Mesodermal cell (in vitro differentiated cells): ENCODE data around the gene FAM111A. TPM values are rescaled to one million over a fixed set of nuclear protein-coding genes. Genes with fewer than 3 reads are reported as not detected.
"Not testable (repeated sequence)": the region's sequence is repeated elsewhere in the genome, so short reads cannot be mapped to it uniquely, and the experiment has no call there.

Experiments used
- H3K27ac ChIP-seq: 2 replicates; pipeline ENCODE4 v1.7.0; 2013; ENCODE audit warnings: mild to moderate bottlenecking, low read depth, low read length, moderate library complexity; ENCODE audit not compliant: severe bottlenecking
- H3K36me3 ChIP-seq: 2 replicates; pipeline ENCODE4 v1.7.1; 2013; ENCODE audit warnings: mild to moderate bottlenecking, low read length, moderate library complexity; ENCODE audit not compliant: control insufficient read depth, insufficient read depth
- H3K4me1 ChIP-seq: one replicate; pipeline ENCODE4 v1.7.1; 2013; ENCODE audit warnings: mild to moderate bottlenecking, low read length; ENCODE audit not compliant: insufficient read depth, control insufficient read depth, poor library complexity, severe bottlenecking
- H3K4me3 ChIP-seq: 2 replicates; pipeline ENCODE4 v1.7.0; 2013; ENCODE audit warnings: low read length, control low read depth, mild to moderate bottlenecking; ENCODE audit not compliant: insufficient read depth, poor library complexity, severe bottlenecking; ENCODE audit errors: extremely low read depth
- H3K9me3 ChIP-seq: 2 replicates; pipeline ENCODE4 v1.7.1; 2013; ENCODE audit warnings: mild to moderate bottlenecking, low read length, moderate library complexity; ENCODE audit not compliant: control insufficient read depth
- WGBS, 2 experiments: methylation state at CpG; one replicate each; pipeline ENCODE4 v1.1.5; 2013; ENCODE audit warnings: missing lambda C conversion rate in 2 of 2; ENCODE audit not compliant: insufficient coverage in 2 of 2; 5-methylcytosine and 5-hydroxymethylcytosine counted together
- polyA plus RNA-seq, 2 experiments: library from polyadenylated mRNA; stranded (reverse); fragments of 50-300 nt; gene quantifications; one replicate each; pipeline ENCODE4 v1.2.3, GENCODE V29; 2013

Gene FAM111A
- polyA plus RNA-seq (2013, experiment 1 of 2), result 5.7 TPM
- polyA plus RNA-seq (2013, experiment 2 of 2), result 5.0 TPM

GRCh38 chr11:59142530-59143507, at the start of gene FAM111A:
Gene FAM111A (plus strand): TSS chr11:59142856. CDS start chr11:59148873, 6,017 bp downstream.
- WGBS, 2 experiments, result 4 to 6% methylated on average over 36 to 39 of the region's 50 CpGs
- Histone ChIP-seq H3K27ac (peak within 1 kb of the TSS; percentile 30), H3K4me1 (no peaks in the 10 kb centered on the region), H3K4me3 (peak within 1 kb of the TSS; percentile 55), H3K9me3 (no peaks in the 10 kb centered on the region), H3K36me3 (no peaks in the 10 kb centered on the region)

DNA sequence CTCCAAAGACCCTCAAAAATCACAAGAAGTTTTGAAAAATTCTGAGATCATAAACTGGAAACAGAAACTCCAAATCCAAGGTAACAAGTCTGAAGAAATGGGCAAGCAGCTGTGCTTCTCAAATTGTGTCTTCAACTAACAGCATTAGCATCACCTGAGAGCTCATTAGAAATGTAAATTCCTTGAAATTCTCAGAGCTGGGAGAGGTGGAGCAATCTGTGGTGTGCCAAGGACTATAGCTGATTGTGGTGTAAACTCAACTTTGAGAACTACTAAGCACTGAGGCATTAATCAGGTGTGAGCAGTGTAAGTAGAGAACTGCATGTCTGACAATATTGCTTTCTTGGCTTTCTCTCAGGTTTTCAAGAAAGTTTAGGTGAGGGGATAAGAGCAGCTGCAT, 49.1 kb upstream of the FAM111A start:
- H3K4me1 ChIP-seq, H3K36me3 ChIP-seq, H3K9me3 ChIP-seq, H3K27ac ChIP-seq, H3K4me3 ChIP-seq: not testable (repeated sequence)

GRCh38 chr11:59095225-59095624, 47.4 kb upstream of the FAM111A start:
- H3K4me1 ChIP-seq, H3K4me3 ChIP-seq, H3K36me3 ChIP-seq, H3K27ac ChIP-seq, H3K9me3 ChIP-seq: not testable (repeated sequence)
- WGBS, 2 experiments, result 67 to 83% methylated on average over 1 of the region's 1 CpG

GRCh38 chr11:59095972-59096575, 46.6 kb upstream of the FAM111A start:
- not testable (repeated sequence) for H3K9me3 ChIP-seq, H3K4me1 ChIP-seq, H3K36me3 ChIP-seq, H3K27ac ChIP-seq, H3K4me3 ChIP-seq
- WGBS, 2 experiments, result 80 to 88% methylated on average over 1 of the region's 5 CpGs

DNA sequence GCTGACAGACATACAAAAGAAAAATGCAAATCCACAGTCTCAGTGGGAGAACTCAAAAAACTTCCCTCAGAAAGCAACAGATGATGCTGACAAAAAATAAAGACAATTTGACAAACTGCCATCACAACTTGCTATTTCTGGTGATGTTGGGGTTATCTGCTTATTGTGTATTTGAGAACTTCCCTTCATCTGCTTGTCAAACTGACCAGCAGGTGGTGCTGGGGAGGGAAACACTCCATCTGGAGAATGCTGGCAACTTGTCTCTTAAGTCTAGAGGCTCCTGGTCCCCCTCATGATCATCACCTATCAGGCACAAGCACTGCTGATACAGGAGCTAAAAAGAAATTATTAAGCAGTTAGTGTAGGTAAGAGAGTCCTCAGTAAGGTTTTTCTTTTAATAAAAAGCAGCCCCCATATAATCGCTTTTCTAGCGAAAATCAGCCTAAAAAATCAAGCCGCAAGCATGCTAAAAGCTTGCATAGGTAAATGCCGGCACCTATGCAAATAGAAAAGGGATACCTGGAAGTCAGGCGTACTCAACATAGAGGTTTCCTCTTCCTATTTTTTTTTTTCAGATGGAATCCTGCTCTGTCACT, 45.4 kb upstream of the FAM111A start:
- Histone ChIP-seq H3K36me3 (no peaks in the 10 kb centered on the region), H3K4me1 (no peaks in the 10 kb centered on the region), H3K4me3 (no peak overlapping the region), H3K27ac (no peak overlapping the region), H3K9me3 (no peaks in the 10 kb centered on the region)
- 92% methylated on average over 5 of the region's 5 CpGs for WGBS, 2 experiments

DNA sequence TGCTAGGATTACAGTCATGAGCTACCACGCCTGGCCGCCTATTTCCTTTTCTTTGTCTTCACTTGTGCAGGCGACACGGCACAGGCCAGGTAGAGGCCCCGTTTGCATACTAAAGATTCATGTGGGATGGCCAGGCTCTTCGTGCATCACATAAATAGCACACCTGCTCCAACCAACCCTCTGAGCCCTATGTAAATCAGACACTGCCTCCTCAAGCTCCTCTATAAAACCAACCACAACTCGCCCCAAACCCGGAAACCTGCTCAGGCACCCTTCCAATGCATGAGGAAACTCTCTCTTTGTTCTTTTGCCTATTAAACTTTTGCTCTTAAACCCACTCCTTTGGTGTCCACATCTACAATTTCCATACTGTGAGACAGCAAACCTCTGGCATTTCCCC, 44.7 kb upstream of the FAM111A start:
- H3K36me3 ChIP-seq, H3K4me1 ChIP-seq, H3K9me3 ChIP-seq, H3K4me3 ChIP-seq, H3K27ac ChIP-seq: not testable (repeated sequence)
- WGBS, 2 experiments, result 91% methylated on average over 6 of the region's 8 CpGs; no CpG with 5 or more reads in 1 of the 2 experiments

GRCh38 chr11:59102259-59102765, 40.3 kb upstream of the FAM111A start:
- H3K4me3 ChIP-seq, result no peak overlapping the region
- H3K4me1 ChIP-seq, result peaks cover 2% of the 10 kb centered on the region
- H3K27ac ChIP-seq, result no peak overlapping the region
- no peaks in the 10 kb centered on the region for H3K9me3 ChIP-seq
- 47 to 78% methylated on average over 21 to 22 of the region's 23 CpGs for WGBS, 2 experiments
- H3K36me3 ChIP-seq, result no peaks in the 10 kb centered on the region

- no peak within 1 kb of the TSS for H3K27ac ChIP-seq
Measured at GRCh38 chr11:59106363-59107336, 36.0 kb upstream of the FAM111A start, which contains the start of gene FAM111B. Gene FAM111B (plus strand): TSS chr11:59107237. CDS start chr11:59109626, 2,389 bp downstream.

GRCh38 chr11:59107721-59108120, 34.9 kb upstream of the FAM111A start:
- not testable (repeated sequence) for H3K4me1 ChIP-seq, H3K36me3 ChIP-seq, H3K9me3 ChIP-seq, H3K27ac ChIP-seq
- peak overlapping the region; percentile 44 for H3K4me3 ChIP-seq
- 2 to 3% methylated on average over 6 of the region's 10 CpGs for WGBS, 2 experiments

More at GRCh38 chr11:59106363-59107336, 36.0 kb upstream of the FAM111A start, which contains the start of gene FAM111B:
- peak within 1 kb of the TSS; percentile 44 for H3K4me3 ChIP-seq
- WGBS, 2 experiments, result 2 to 4% methylated on average over 25 to 35 of the region's 64 CpGs
- H3K36me3 ChIP-seq, result no peaks in the 10 kb centered on the region
- no peaks in the 10 kb centered on the region for H3K9me3 ChIP-seq
- peaks cover 2% of the 10 kb centered on the region for H3K4me1 ChIP-seq

DNA sequence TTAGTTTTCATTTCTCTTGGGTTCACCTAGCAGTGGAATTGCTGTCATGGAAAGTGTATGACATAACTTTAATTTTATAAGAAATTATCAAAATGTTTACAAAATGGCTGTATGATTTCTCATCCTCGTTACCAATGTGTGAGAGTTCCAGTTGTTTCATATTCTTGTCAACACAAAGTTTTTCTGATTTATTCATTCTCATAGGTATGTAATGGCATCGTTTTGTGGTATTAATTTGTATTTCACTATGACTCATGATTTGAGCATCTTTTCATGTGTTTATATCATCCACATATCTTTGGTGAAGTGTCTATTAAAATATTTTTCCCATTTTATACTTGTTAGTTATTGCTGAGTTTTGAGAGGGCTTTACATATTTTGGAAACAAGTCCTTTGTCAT, 30.2 kb upstream of the FAM111A start:
- H3K4me3 ChIP-seq, result no peak overlapping the region
- peaks cover 2% of the 10 kb centered on the region for H3K9me3 ChIP-seq
- no peaks in the 10 kb centered on the region for H3K4me1 ChIP-seq
- no peak overlapping the region for H3K27ac ChIP-seq
- H3K36me3 ChIP-seq, result peaks cover 3% of the 10 kb centered on the region
- WGBS, 2 experiments, result no CpG with 5 or more reads among the region's 2 CpGs
